Measurements from ENCODE around the gene NYAP2.

The NYAP2 gene

GRCh38 chr2:225399504-225399903 is at the start of gene NYAP2:
NYAP2 (plus strand) TSS chr2:225399710; CDS start chr2:225408881, 9,171 bp downstream.
- no peak within 1 kb of the TSS for H3K4me3 ChIP-seq (ENCODE audit: control insufficient read depth, low read depth, low read length)
- TF ChIP-seq CTCF (conservative IDR thresholded peaks at IDR 0.05; ENCODE audit: control insufficient read depth, insufficient read depth, low read depth, low read length): no peak
- DNase-seq (ENCODE audit: low read depth): no peak

- no peak overlapping the region for H3K4me3 ChIP-seq (ENCODE audit: control insufficient read depth, low read depth, low read length)
- no peak for TF ChIP-seq CTCF (conservative IDR thresholded peaks at IDR 0.05; ENCODE audit: control insufficient read depth, insufficient read depth, low read depth, low read length)
- peak; percentile 4 for DNase-seq (ENCODE audit: low read depth)
Observed at GRCh38 chr2:225353579-225354085, 45.9 kb upstream of the NYAP2 start.

- DNase-seq (ENCODE audit: low read depth): peak; percentile 67
- H3K4me3 ChIP-seq (ENCODE audit: control insufficient read depth, low read depth, low read length): no peak overlapping the region
- TF ChIP-seq CTCF (conservative IDR thresholded peaks at IDR 0.05; ENCODE audit: control insufficient read depth, insufficient read depth, low read depth, low read length): no peak
Observed at GRCh38 chr2:225354281-225354774, 45.2 kb upstream of the NYAP2 start.

- no peak for DNase-seq (ENCODE audit: low read depth)
- TF ChIP-seq CTCF (conservative IDR thresholded peaks at IDR 0.05; ENCODE audit: control insufficient read depth, insufficient read depth, low read depth, low read length): no peak
- no peak overlapping the region for H3K4me3 ChIP-seq (ENCODE audit: control insufficient read depth, low read depth, low read length)
Observed at GRCh38 chr2:225355788-225356187, 43.7 kb upstream of the NYAP2 start.

- H3K4me3 ChIP-seq (ENCODE audit: control insufficient read depth, low read depth, low read length): no peak overlapping the region
- DNase-seq (ENCODE audit: low read depth): no peak
- TF ChIP-seq CTCF (conservative IDR thresholded peaks at IDR 0.05; ENCODE audit: control insufficient read depth, insufficient read depth, low read depth, low read length): no peak
Observed at GRCh38 chr2:225366731-225367130, 32.8 kb upstream of the NYAP2 start.

GRCh38 chr2:225367482-225367881 is 32.0 kb upstream of the NYAP2 start:
- TF ChIP-seq CTCF (conservative IDR thresholded peaks at IDR 0.05; ENCODE audit: control insufficient read depth, insufficient read depth, low read depth, low read length): no peak
- no peak for DNase-seq (ENCODE audit: low read depth)
- no peak overlapping the region for H3K4me3 ChIP-seq (ENCODE audit: control insufficient read depth, low read depth, low read length)

GRCh38 chr2:225378984-225379383 is 20.5 kb upstream of the NYAP2 start:
- no peak for DNase-seq (ENCODE audit: low read depth)
- H3K4me3 ChIP-seq (ENCODE audit: control insufficient read depth, low read depth, low read length): no peak overlapping the region
- TF ChIP-seq CTCF (conservative IDR thresholded peaks at IDR 0.05; ENCODE audit: control insufficient read depth, insufficient read depth, low read depth, low read length): no peak

All from fibroblast of mammary gland (primary cell).